ENCODE measurements around the gene NDUFA11.
A peak's percentile ranks its signal among the peaks of the same experiment; 100 is the strongest.

The NDUFA11 gene

DNA sequence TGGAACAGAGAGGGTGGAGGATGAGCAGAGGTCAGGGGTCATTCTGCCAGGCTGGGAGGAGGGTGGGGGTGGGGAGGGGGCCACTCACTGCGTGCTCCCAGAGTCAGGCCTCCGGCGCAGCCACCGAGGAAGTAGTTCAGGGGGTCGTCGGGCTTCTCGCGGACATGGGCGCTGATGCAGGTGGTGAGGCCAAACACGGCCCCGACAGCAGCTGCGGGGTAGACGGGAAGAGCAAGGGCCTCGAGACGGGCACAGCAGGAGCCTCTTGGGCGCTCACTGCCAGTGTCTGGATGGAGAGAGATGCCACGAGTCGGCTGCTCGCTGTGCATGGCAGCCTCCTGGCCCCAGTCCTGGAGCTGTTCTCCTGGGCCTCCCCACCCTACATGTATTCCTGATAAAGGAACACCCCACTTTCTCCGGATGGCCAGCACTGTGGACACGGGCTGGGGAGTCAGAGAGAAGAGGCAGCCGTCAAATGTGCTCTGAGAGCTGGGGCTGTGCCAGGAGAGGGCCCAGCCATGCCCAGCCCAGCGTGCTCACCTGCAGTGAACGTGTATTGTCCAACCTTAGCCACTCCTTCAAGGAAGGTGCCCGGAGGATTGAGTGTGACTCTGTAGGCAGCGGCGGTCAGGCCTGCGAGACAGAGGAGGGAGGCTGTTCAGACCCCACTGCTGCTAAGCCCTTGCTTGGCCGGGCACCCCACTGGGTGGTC lies 7.1 kb downstream of the NDUFA11 start:
- Histone ChIP-seq H2BK15ac (ENCODE audit: low read length) (no peak overlapping the region), H3K4ac (ENCODE audit: low read length) (no peak overlapping the region), H4K91ac (ENCODE audit: low read depth, low read length, poor library complexity) (no peak overlapping the region), H3K18ac (ENCODE audit: low read length) (no peak overlapping the region), H3K4me3 (ENCODE audit: low read length in 2 of 2) (no peak overlapping the region), H3K9ac (ENCODE audit: low read depth, low read length, poor library complexity) (no peak overlapping the region), H4K8ac (ENCODE audit: low read depth, low read length) (no peak overlapping the region), H3K27ac (replicated peaks; ENCODE audit: low read length) (no peak overlapping the region), H3K27me3 (ENCODE audit: control insufficient read depth in 3 of 3, insufficient read depth in 3 of 3, low read depth in 1 of 3, low read length in 3 of 3) (no peaks in the 10 kb centered on the region), H3K36me3 (replicated peaks in 1 of 2; ENCODE audit: control insufficient read depth in 2 of 2, insufficient read depth in 2 of 2, low read length in 2 of 2) (peaks cover 19 to 33% of the 10 kb centered on the region in 2 donors), H2AFZ (ENCODE audit: low read length) (no peak overlapping the region), H3K4me1 (ENCODE audit: control insufficient read depth in 2 of 2, insufficient read depth in 1 of 2, low read depth in 1 of 2, low read length in 2 of 2) (peaks cover 3 to 5% of the 10 kb centered on the region in 2 donors), H3K79me1 (ENCODE audit: low read depth, low read length) (peaks cover 8% of the 10 kb centered on the region), H3K23ac (ENCODE audit: low read depth, low read length, poor library complexity) (no peak overlapping the region), H3K9me3 (replicated peaks in 1 of 2; ENCODE audit: control insufficient read depth in 2 of 2, insufficient read depth in 1 of 2, low read depth in 1 of 2, low read length in 2 of 2) (no peaks in the 10 kb centered on the region), H2BK12ac (ENCODE audit: low read length) (no peak overlapping the region), H2AK5ac (ENCODE audit: low read depth, low read length) (no peak overlapping the region), H2BK5ac (ENCODE audit: low read length) (no peak overlapping the region), H3K4me2 (ENCODE audit: insufficient read depth, low read length, poor library complexity, severe bottlenecking) (no peak overlapping the region), H3K14ac (ENCODE audit: low read length) (no peak overlapping the region), H2BK120ac (ENCODE audit: low read depth, low read length) (no peak overlapping the region)
- WGBS, 2 donors (ENCODE audit: extremely low coverage in 2 of 2, insufficient read length in 2 of 2, insufficient replicate concordance in 1 of 2): no CpG with 5 or more reads among the region's 29 CpGs
- no peak for DNase-seq (ENCODE audit: low spot score)

- no peaks in the 10 kb centered on the region for H3K9me3 ChIP-seq (replicated peaks in 1 of 2; ENCODE audit: control insufficient read depth in 2 of 2, insufficient read depth in 1 of 2, low read depth in 1 of 2, low read length in 2 of 2)
- H3K18ac ChIP-seq (ENCODE audit: low read length): no peak overlapping the region
- no peak overlapping the region for H3K4me2 ChIP-seq (ENCODE audit: insufficient read depth, low read length, poor library complexity, severe bottlenecking)
- no peak overlapping the region for H3K9ac ChIP-seq (ENCODE audit: low read depth, low read length, poor library complexity)
- WGBS, 2 donors (ENCODE audit: extremely low coverage in 2 of 2, insufficient read length in 2 of 2, insufficient replicate concordance in 1 of 2): no CpG with 5 or more reads among the region's 8 CpGs
- H2BK120ac ChIP-seq (ENCODE audit: low read depth, low read length): no peak overlapping the region
- peaks cover 3 to 5% of the 10 kb centered on the region in 2 donors for H3K4me1 ChIP-seq (ENCODE audit: control insufficient read depth in 2 of 2, insufficient read depth in 1 of 2, low read depth in 1 of 2, low read length in 2 of 2)
- H3K27ac ChIP-seq (replicated peaks; ENCODE audit: low read length): no peak overlapping the region
- peaks cover 19 to 27% of the 10 kb centered on the region in 2 donors for H3K36me3 ChIP-seq (replicated peaks in 1 of 2; ENCODE audit: control insufficient read depth in 2 of 2, insufficient read depth in 2 of 2, low read length in 2 of 2)
- no peak overlapping the region for H3K4ac ChIP-seq (ENCODE audit: low read length)
- H2BK12ac ChIP-seq (ENCODE audit: low read length): no peak overlapping the region
- no peak overlapping the region for H2BK15ac ChIP-seq (ENCODE audit: low read length)
- H3K27me3 ChIP-seq (ENCODE audit: control insufficient read depth in 3 of 3, insufficient read depth in 3 of 3, low read depth in 1 of 3, low read length in 3 of 3): no peaks in the 10 kb centered on the region
- no peak overlapping the region for H2AK5ac ChIP-seq (ENCODE audit: low read depth, low read length)
- no peak overlapping the region for H2AFZ ChIP-seq (ENCODE audit: low read length)
- no peak for DNase-seq (ENCODE audit: low spot score)
- no peak overlapping the region for H4K8ac ChIP-seq (ENCODE audit: low read depth, low read length)
- peak overlapping the region; percentile 65 for H3K23ac ChIP-seq (ENCODE audit: low read depth, low read length, poor library complexity)
- no peak overlapping the region for H3K4me3 ChIP-seq (ENCODE audit: low read length in 2 of 2)
- peaks cover 10% of the 10 kb centered on the region for H3K79me1 ChIP-seq (ENCODE audit: low read depth, low read length)
- no peak overlapping the region for H2BK5ac ChIP-seq (ENCODE audit: low read length)
- H4K91ac ChIP-seq (ENCODE audit: low read depth, low read length, poor library complexity): no peak overlapping the region
- H3K14ac ChIP-seq (ENCODE audit: low read length): no peak overlapping the region
Observed at GRCh38 chr19:5895890-5896289, 7.7 kb downstream of the NDUFA11 start.

- Histone ChIP-seq H4K91ac (ENCODE audit: low read depth, low read length, poor library complexity) (no peak overlapping the region), H3K9ac (ENCODE audit: low read depth, low read length, poor library complexity) (no peak overlapping the region)
- DNase-seq (ENCODE audit: low spot score): no peak
Observed at GRCh38 chr19:5895409-5895808, 8.2 kb downstream of the NDUFA11 start.

GRCh38 chr19:5894704-5895349 lies 8.8 kb downstream of the NDUFA11 start:
- H3K9ac ChIP-seq (ENCODE audit: low read depth, low read length, poor library complexity): no peak overlapping the region
- H3K4me3 ChIP-seq (ENCODE audit: low read length in 2 of 2): no peak overlapping the region
- H3K4me2 ChIP-seq (ENCODE audit: insufficient read depth, low read length, poor library complexity, severe bottlenecking): no peak overlapping the region
- H2BK12ac ChIP-seq (ENCODE audit: low read length): no peak overlapping the region
- H2BK120ac ChIP-seq (ENCODE audit: low read depth, low read length): no peak overlapping the region
- WGBS, 2 donors (ENCODE audit: extremely low coverage in 2 of 2, insufficient read length in 2 of 2, insufficient replicate concordance in 1 of 2): no CpG with 5 or more reads among the region's 28 CpGs
- no peak overlapping the region for H2AK5ac ChIP-seq (ENCODE audit: low read depth, low read length)
- H3K18ac ChIP-seq (ENCODE audit: low read length): no peak overlapping the region
- no peaks in the 10 kb centered on the region for H3K27me3 ChIP-seq (ENCODE audit: control insufficient read depth in 3 of 3, insufficient read depth in 3 of 3, low read depth in 1 of 3, low read length in 3 of 3)
- peaks cover 15 to 19% of the 10 kb centered on the region in 2 donors for H3K36me3 ChIP-seq (replicated peaks in 1 of 2; ENCODE audit: control insufficient read depth in 2 of 2, insufficient read depth in 2 of 2, low read length in 2 of 2)
- peaks cover 3 to 5% of the 10 kb centered on the region in 2 donors for H3K4me1 ChIP-seq (ENCODE audit: control insufficient read depth in 2 of 2, insufficient read depth in 1 of 2, low read depth in 1 of 2, low read length in 2 of 2)
- H3K79me1 ChIP-seq (ENCODE audit: low read depth, low read length): peaks cover 10% of the 10 kb centered on the region
- no peak overlapping the region for H3K14ac ChIP-seq (ENCODE audit: low read length)
- no peak overlapping the region for H2BK15ac ChIP-seq (ENCODE audit: low read length)
- peak overlapping the region; percentile 53 for H2BK5ac ChIP-seq (ENCODE audit: low read length)
- no peaks in the 10 kb centered on the region for H3K9me3 ChIP-seq (replicated peaks in 1 of 2; ENCODE audit: control insufficient read depth in 2 of 2, insufficient read depth in 1 of 2, low read depth in 1 of 2, low read length in 2 of 2)
- no peak overlapping the region for H3K4ac ChIP-seq (ENCODE audit: low read length)
- no peak overlapping the region for H3K27ac ChIP-seq (replicated peaks; ENCODE audit: low read length)
- no peak overlapping the region for H4K8ac ChIP-seq (ENCODE audit: low read depth, low read length)
- no peak for DNase-seq (ENCODE audit: low spot score)
- H2AFZ ChIP-seq (ENCODE audit: low read length): no peak overlapping the region
- H3K23ac ChIP-seq (ENCODE audit: low read depth, low read length, poor library complexity): peak overlapping the region; percentile 43
- H4K91ac ChIP-seq (ENCODE audit: low read depth, low read length, poor library complexity): no peak overlapping the region

More at GRCh38 chr19:5895409-5895808, 8.2 kb downstream of the NDUFA11 start:
- Histone ChIP-seq H2BK120ac (ENCODE audit: low read depth, low read length) (no peak overlapping the region), H3K14ac (ENCODE audit: low read length) (no peak overlapping the region), H3K27ac (replicated peaks; ENCODE audit: low read length) (no peak overlapping the region), H3K79me1 (ENCODE audit: low read depth, low read length) (peaks cover 10% of the 10 kb centered on the region), H2AFZ (ENCODE audit: low read length) (no peak overlapping the region), H3K4me2 (ENCODE audit: insufficient read depth, low read length, poor library complexity, severe bottlenecking) (no peak overlapping the region), H3K27me3 (ENCODE audit: control insufficient read depth in 3 of 3, insufficient read depth in 3 of 3, low read depth in 1 of 3, low read length in 3 of 3) (no peaks in the 10 kb centered on the region), H3K18ac (ENCODE audit: low read length) (no peak overlapping the region), H3K9me3 (replicated peaks in 1 of 2; ENCODE audit: control insufficient read depth in 2 of 2, insufficient read depth in 1 of 2, low read depth in 1 of 2, low read length in 2 of 2) (no peaks in the 10 kb centered on the region), H3K4me1 (ENCODE audit: control insufficient read depth in 2 of 2, insufficient read depth in 1 of 2, low read depth in 1 of 2, low read length in 2 of 2) (peaks cover 3 to 5% of the 10 kb centered on the region in 2 donors), H3K4ac (ENCODE audit: low read length) (no peak overlapping the region), H3K23ac (ENCODE audit: low read depth, low read length, poor library complexity) (no peak overlapping the region), H2AK5ac (ENCODE audit: low read depth, low read length) (no peak overlapping the region), H3K4me3 (ENCODE audit: low read length in 2 of 2) (no peak overlapping the region), H2BK15ac (ENCODE audit: low read length) (no peak overlapping the region), H3K36me3 (replicated peaks in 1 of 2; ENCODE audit: control insufficient read depth in 2 of 2, insufficient read depth in 2 of 2, low read length in 2 of 2) (peaks cover 18 to 25% of the 10 kb centered on the region in 2 donors), H4K8ac (ENCODE audit: low read depth, low read length) (no peak overlapping the region), H2BK12ac (ENCODE audit: low read length) (no peak overlapping the region), H2BK5ac (ENCODE audit: low read length) (peak overlapping the region; percentile 53)
- no CpG with 5 or more reads among the region's 15 CpGs for WGBS, 2 donors (ENCODE audit: extremely low coverage in 2 of 2, insufficient read length in 2 of 2, insufficient replicate concordance in 1 of 2)
